ENCODE results near the gene PAX5. TPM values are rescaled to one million over a fixed set of nuclear protein-coding genes. Genes with fewer than 3 reads are reported as not detected.
A peak's percentile ranks its signal among the peaks of the same experiment; 100 is the strongest.

Gene PAX5
- total RNA-seq, 1 experiment from 2014 or later: 0.39 TPM

- Histone ChIP-seq H3K79me2 (ENCODE audit: insufficient read depth, low read length) (no peaks in the 10 kb centered on the region), H3K14ac (ENCODE audit: insufficient read depth, low read length) (no peak overlapping the region), H3K27me3 (ENCODE audit: insufficient read depth, low read length) (no peaks in the 10 kb centered on the region), H2BK120ac (ENCODE audit: low read depth, low read length, poor library complexity, severe bottlenecking) (no peak overlapping the region), H4K91ac (ENCODE audit: insufficient read length, low read depth, low read length) (no peak overlapping the region), H3K4me2 (ENCODE audit: insufficient read depth, insufficient read length, low read length) (no peak overlapping the region), H2BK12ac (ENCODE audit: insufficient read length, low read depth, low read length) (no peak overlapping the region), H3K9me3 (ENCODE audit: control insufficient read depth, low read depth, low read length) (no peaks in the 10 kb centered on the region), H3K27ac (ENCODE audit: insufficient read length, low read depth, low read length) (no peak overlapping the region), H3K4ac (ENCODE audit: low read depth, low read length) (no peak overlapping the region), H2AK5ac (ENCODE audit: insufficient read length, low read length) (no peak overlapping the region), H2BK15ac (ENCODE audit: low read depth, low read length) (no peak overlapping the region), H3K9ac (ENCODE audit: extremely low read depth, insufficient read length, low read length) (no peak overlapping the region), H2AFZ (ENCODE audit: low read length) (no peak overlapping the region), H4K8ac (replicated peaks; ENCODE audit: insufficient read length, low read depth, low read length) (no peak overlapping the region), H3K23me2 (ENCODE audit: insufficient read length, low read depth, low read length, poor library complexity, severe bottlenecking) (no peaks in the 10 kb centered on the region), H2BK20ac (ENCODE audit: low read depth, low read length, poor library complexity, severe bottlenecking) (no peak overlapping the region), H4K5ac (ENCODE audit: insufficient read length, low read depth, low read length) (no peak overlapping the region), H3K56ac (ENCODE audit: insufficient read length, low read depth, low read length) (no peak overlapping the region), H2BK5ac (ENCODE audit: insufficient read length, low read length) (no peak overlapping the region), H3K18ac (ENCODE audit: insufficient read length, low read depth, low read length) (no peak overlapping the region), H3T11ph (ENCODE audit: low read length) (no peak overlapping the region), H3K23ac (ENCODE audit: insufficient read length, low read depth, low read length) (no peak overlapping the region), H4K20me1 (ENCODE audit: control insufficient read depth, insufficient read depth, insufficient read length) (no peaks in the 10 kb centered on the region), H3K79me1 (ENCODE audit: insufficient read depth, low read depth, low read length, poor library complexity, severe bottlenecking) (no peaks in the 10 kb centered on the region), H3K4me1 (ENCODE audit: insufficient read depth, low read length) (0 out of 2 replicates have a peak, but pooled peaks cover 2% of the 10 kb centered on the region)
- H3K9me3 Mint-ChIP-seq: no peaks in the 10 kb centered on the region; a peak in 1 of 5 replicates
- no peak overlapping the region for H3K4me3 Mint-ChIP-seq
- no peaks in the 10 kb centered on the region for H3K36me3 Mint-ChIP-seq (ENCODE audit: insufficient read depth in 1 of 3, low read depth in 3 of 3)
- H3K27me3 Mint-ChIP-seq (ENCODE audit: low read depth): peaks cover 68% of the 10 kb centered on the region
- H3K27ac Mint-ChIP-seq: no peak overlapping the region
- no CpG with 5 or more reads among the region's 21 CpGs for WGBS (ENCODE audit: extremely low coverage, insufficient read length, low lambda C conversion rate)
- TF ChIP-seq CTCF (conservative IDR thresholded peaks at IDR 0.05): peak; percentile 79
- DNase-seq: peak; percentile 77
- H3K4me1 Mint-ChIP-seq: peaks cover 15 to 31% of the 10 kb centered on the region in 2 experiments
Observed at GRCh38 chr9:36862206-36863145, 171.6 kb downstream of the PAX5 start.
